Putamen (tissue), 1 donor: ENCODE results near the gene PRPF6.
A peak's percentile ranks its signal among the peaks of the same experiment; 100 is the strongest.
"Not testable (repeated sequence)": the region's sequence is repeated elsewhere in the genome, so short reads cannot be mapped to it uniquely, and the experiment has no call there.

Experiments used
- DNase-seq: peaks from one replicate; pipeline ENCODE4 v3.0.0-alpha.2; 2016; ENCODE audit warnings: low spot score

The PRPF6 gene

GRCh38 chr20:63973636-63974401 lies 7.1 kb upstream of the PRPF6 start:
- DNase-seq, result peak; percentile 76

- DNase-seq, result no peak
These were observed 6.3 kb upstream of the PRPF6 start for GRCh38 chr20:63974402-63975200.

- not testable (repeated sequence) for DNase-seq
These were observed 4.4 kb upstream of the PRPF6 start for GRCh38 chr20:63976511-63976910.

GRCh38 chr20:63976980-63977738 lies 3.8 kb upstream of the PRPF6 start:
- no peak for DNase-seq

GRCh38 chr20:63977739-63978276 lies 3.1 kb upstream of the PRPF6 start:
- DNase-seq, result no peak

GRCh38 chr20:63978319-63979228 lies 2.4 kb upstream of the PRPF6 start:
- DNase-seq, result no peak

GRCh38 chr20:63979229-63979556 lies 1.7 kb upstream of the PRPF6 start:
- DNase-seq, result no peak

- DNase-seq, result peak; percentile 80
These were observed 1.2 kb upstream of the PRPF6 start, which contains the start of gene SAMD10 for GRCh38 chr20:63979557-63980316. Gene SAMD10, minus strand, starts transcription at chr20:63979642. Its CDS starts 175 bp downstream, at chr20:63979467.

GRCh38 chr20:63980317-63980805 lies 571 bp upstream of the PRPF6 start:
- DNase-seq, result peak; percentile 61

- DNase-seq, result no peak
These were observed 2.0 kb downstream of the PRPF6 start for GRCh38 chr20:63982937-63983336.

- no peak for DNase-seq
These were observed 20.0 kb downstream of the PRPF6 start for GRCh38 chr20:64000906-64001305.

- DNase-seq, result no peak
These were observed 20.7 kb downstream of the PRPF6 start for GRCh38 chr20:64001607-64002011.

GRCh38 chr20:64003960-64004725 lies 23.2 kb downstream of the PRPF6 start:
- no peak for DNase-seq

- no peak for DNase-seq
These were observed 24.5 kb downstream of the PRPF6 start for GRCh38 chr20:64005394-64005793.

GRCh38 chr20:64006490-64006889 lies 25.6 kb downstream of the PRPF6 start:
- DNase-seq, result no peak

- no peak for DNase-seq
These were observed 26.0 kb downstream of the PRPF6 start for GRCh38 chr20:64006902-64007301.

GRCh38 chr20:64009811-64010387 lies 29.0 kb downstream of the PRPF6 start:
- no peak for DNase-seq

- no peak for DNase-seq
These were observed 29.8 kb downstream of the PRPF6 start for GRCh38 chr20:64010711-64011237.

GRCh38 chr20:64011366-64011779 lies 30.4 kb downstream of the PRPF6 start:
- DNase-seq, result no peak
